Measurements from ENCODE around the gene TDRD10.

DNA sequence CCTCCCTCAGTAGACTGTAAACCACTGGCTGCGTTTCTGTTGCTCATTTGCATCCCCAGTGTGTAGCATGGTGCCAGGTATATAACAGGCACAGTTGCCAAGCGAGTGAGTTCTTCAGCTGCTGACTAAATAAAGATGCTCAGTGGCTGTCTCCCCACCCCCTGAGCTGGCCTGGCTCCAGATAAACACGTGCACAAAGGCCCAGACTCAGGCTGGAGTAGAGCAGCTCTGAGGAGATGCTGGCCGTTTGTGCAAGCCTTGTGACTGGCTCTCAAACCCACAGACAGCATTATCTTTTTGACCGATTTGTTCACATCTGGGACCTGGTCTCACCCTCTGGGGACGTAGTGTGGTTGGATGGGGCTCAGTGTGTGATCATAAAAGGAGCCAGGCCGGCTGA lies 72.7 kb downstream of the TDRD10 start:
- TF ChIP-seq HDGF (IDR thresholded peaks at IDR 0.05; ENCODE audit: borderline replicate concordance) (no peak), FOXK2 (IDR thresholded peaks at IDR 0.05) (no peak), TARDBP (IDR thresholded peaks at IDR 0.05) (no peak), NFRKB (IDR thresholded peaks at IDR 0.05) (no peak), FOXM1 (IDR thresholded peaks at IDR 0.05; ENCODE audit: borderline replicate concordance) (no peak), BHLHE40 (IDR thresholded peaks at IDR 0.05; ENCODE audit: borderline replicate concordance) (no peak), SP1 (IDR thresholded peaks at IDR 0.05) (no peak), ZNF384 (IDR thresholded peaks at IDR 0.05) (no peak), FOXA1 (IDR thresholded peaks at IDR 0.05) (no peak), CTBP1 (IDR thresholded peaks at IDR 0.05; ENCODE audit: borderline replicate concordance) (no peak)

Data from HEK293T (cell line).